A549 treated with CORT108297 at 1 μM for 4 hours (cell line): ENCODE results near the gene ACVR1C. TPM values are rescaled to one million over a fixed set of nuclear protein-coding genes. Genes with fewer than 3 reads are reported as not detected.

Source experiments
- total RNA-seq: library from RNA; stranded (reverse); fragments of 200-300 nt; extraction: Qiagen RNA extraction; gene quantifications from 5 replicates; pipeline ENCODE4 v1.2.3, GENCODE V29; 2022

ACVR1C gene
- 0.02 TPM in 3 of 5 replicates, not detected in the others for total RNA-seq

DNA sequence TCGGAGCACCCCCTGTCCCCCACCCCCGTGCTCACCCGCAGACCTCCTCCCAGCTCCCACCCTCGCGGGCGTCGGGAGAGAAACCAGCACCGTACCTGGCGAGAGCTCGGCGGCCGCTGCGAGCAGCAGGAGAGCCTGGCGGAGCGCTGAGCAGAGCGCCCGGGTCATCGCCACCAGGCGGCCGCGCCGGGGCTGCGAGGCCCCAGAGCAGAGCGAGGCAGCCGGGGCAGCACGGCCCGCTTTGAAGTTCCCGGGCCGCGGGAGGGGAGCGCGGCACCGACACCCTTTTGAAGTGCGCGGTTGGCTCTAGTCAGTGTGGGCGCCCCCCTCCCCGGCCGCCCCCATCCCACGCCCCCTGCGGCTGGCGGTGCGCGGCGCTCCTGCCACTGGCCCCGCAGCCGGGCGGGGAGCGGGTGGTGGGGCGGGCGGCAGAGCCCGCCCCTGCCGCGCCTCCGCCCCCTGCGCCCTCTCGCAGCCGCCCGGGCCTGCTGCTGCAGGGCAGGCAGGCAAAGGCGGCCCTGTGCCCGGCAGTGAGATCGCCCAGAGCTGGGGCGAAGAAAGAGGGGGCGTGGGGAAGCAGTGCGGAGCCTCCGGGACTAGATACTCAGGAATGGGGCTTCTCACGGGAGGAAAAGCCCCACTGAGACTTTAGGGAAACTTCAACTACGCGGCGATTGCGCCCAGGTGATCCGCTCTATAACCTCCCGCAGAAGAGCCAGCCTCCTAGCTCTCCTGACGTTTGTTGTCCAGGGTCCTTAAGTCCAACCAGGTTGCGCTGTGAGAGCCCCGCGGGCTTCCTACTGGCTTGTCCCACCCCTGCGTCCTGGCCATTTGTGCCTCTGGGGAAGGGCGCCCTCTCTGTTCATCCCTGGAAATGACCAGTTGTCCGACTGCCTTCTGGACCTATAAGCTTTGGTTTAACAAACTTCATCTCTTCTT is at the start of gene ACVR1C:
TSS of gene ACVR1C (minus strand) at position 388 of the 939 bp plus-strand sequence. CDS start at position 168, 220 bp downstream.

Other genes with a start within 250 kb of the ACVR1C start
- gene CYTIP, start 184.8 kb downstream of the ACVR1C start, total RNA-seq, result not detected in 5 replicates
- 24.8 to 29.4 TPM (median 28.7 TPM) in 5 replicates for gene ACVR1, start 247.5 kb upstream of the ACVR1C start, total RNA-seq